Smooth muscle cell (in vitro differentiated cells): Measurements from ENCODE around the gene WDR83. TPM values are rescaled to one million over a fixed set of nuclear protein-coding genes. Genes with fewer than 3 reads are reported as not detected.
"Not testable (repeated sequence)": the region's sequence is repeated elsewhere in the genome, so short reads cannot be mapped to it uniquely, and the experiment has no call there.

ENCODE experiments used
- DNase-seq: peaks from one replicate; lab custom pipeline; 2025; ENCODE audit not compliant: unreplicated experiment; lab: John Stamatoyannopoulos, UW
- H2AFZ ChIP-seq: fragments of 200-600 bp; sonication (generic); 2 replicates; pipeline ENCODE4 v1.6.0; 2016; ENCODE audit warnings: antibody characterized with exemption, low read depth, mild to moderate bottlenecking
- H3F3A ChIP-seq: fragments of 200-600 bp; sonication (generic); 2 replicates; pipeline ENCODE4 v1.6.0; 2017; ENCODE audit warnings: antibody characterized with exemption, low read depth
- H3K27ac ChIP-seq: fragments of 200-600 bp; sonication (generic); 2 replicates; pipeline ENCODE4 v1.5.1; 2016; ENCODE audit warnings: low read depth, mild to moderate bottlenecking
- H3K27me3 ChIP-seq: fragments of 200-600 bp; sonication (generic); 2 replicates; pipeline ENCODE4 v1.6.1; 2016; ENCODE audit warnings: low read depth, mild to moderate bottlenecking
- H3K36me3 ChIP-seq: fragments of 200-600 bp; sonication (generic); 2 replicates; pipeline ENCODE4 v1.5.1; 2016; ENCODE audit warnings: low read depth
- H3K4me1 ChIP-seq: fragments of 200-600 bp; sonication (generic); 2 replicates; pipeline ENCODE4 v1.5.1; 2016; ENCODE audit warnings: low read depth
- H3K4me2 ChIP-seq: fragments of 200-600 bp; sonication (generic); 2 replicates; pipeline ENCODE4 v1.6.0; 2016; ENCODE audit warnings: mild to moderate bottlenecking
- H3K4me3 ChIP-seq: fragments of 200-600 bp; sonication (generic); 2 replicates; pipeline ENCODE4 v1.5.1; 2016; ENCODE audit warnings: mild to moderate bottlenecking
- H3K79me2 ChIP-seq: fragments of 200-600 bp; sonication (generic); 2 replicates; pipeline ENCODE4 v1.6.0; 2016; ENCODE audit warnings: low read depth, mild to moderate bottlenecking
- H3K9ac ChIP-seq: fragments of 200-600 bp; sonication (generic); 2 replicates; pipeline ENCODE4 v1.6.0; 2016; ENCODE audit warnings: low read depth
- H3K9me3 ChIP-seq: fragments of 200-600 bp; sonication (generic); replicated peaks from 2 replicates; pipeline ENCODE4 v1.5.1; 2016; ENCODE audit warnings: low read depth
- H4K20me1 ChIP-seq: fragments of 200-600 bp; sonication (generic); 2 replicates; pipeline ENCODE4 v1.6.0; 2016; ENCODE audit warnings: low read depth
- CTCF ChIP-seq: fragments of 200-600 bp; sonication (generic); IDR thresholded peaks from 2 replicates; pipeline ENCODE4 v1.5.1; 2017; ENCODE audit warnings: borderline replicate concordance, mild to moderate bottlenecking, antibody characterized with exemption; ENCODE audit not compliant: insufficient read depth, poor library complexity, severe bottlenecking
- WGBS: methylation state at CpG from one replicate; pipeline ENCODE4 v1.1.7; 2016; ENCODE audit warnings: low lambda C conversion rate; 5-methylcytosine and 5-hydroxymethylcytosine counted together
- polyA plus RNA-seq: library from polyadenylated mRNA; unstranded; fragments of >200 nt; fragmentation: Nextera tagmentation; extraction: Ambion mirVana; gene quantifications from 2 replicates; pipeline ENCODE4 v1.2.1, GENCODE V29; 2016
- total RNA-seq: library from RNA; depleted of rRNA; stranded (reverse); fragments of >200 nt; gene quantifications from 2 replicates; pipeline ENCODE4 v1.2.3, GENCODE V29; 2014

WDR83 gene
- total and polyA plus RNA-seq, 2 experiments from 2014 or later: 12.4 to 21.6 TPM

GRCh38 chr19:12641456-12641855 lies 25.2 kb upstream of the WDR83 start:
- Histone ChIP-seq H3K79me2 (no peaks in the 10 kb centered on the region), H3F3A (no peaks in the 10 kb centered on the region), H4K20me1 (no peaks in the 10 kb centered on the region), H3K9ac (no peak overlapping the region), H3K27ac (no peak overlapping the region), H3K4me3 (no peak overlapping the region), H3K9me3 (no peaks in the 10 kb centered on the region), H3K4me1 (peaks cover 4% of the 10 kb centered on the region), H2AFZ (no peak overlapping the region), H3K4me2 (no peak overlapping the region), H3K27me3 (no peaks in the 10 kb centered on the region), H3K36me3 (no peaks in the 10 kb centered on the region)
- TF ChIP-seq CTCF: no peak
- WGBS: 89% methylated on average over 13 of the region's 13 CpGs
- DNase-seq: no peak

GRCh38 chr19:12642506-12642905 lies 24.1 kb upstream of the WDR83 start:
- DNase-seq: no peak
- Histone ChIP-seq H3K27me3 (no peaks in the 10 kb centered on the region), H3F3A (no peaks in the 10 kb centered on the region), H3K36me3 (no peaks in the 10 kb centered on the region), H4K20me1 (no peaks in the 10 kb centered on the region), H3K27ac (no peak overlapping the region), H3K4me2 (no peak overlapping the region), H3K9ac (no peak overlapping the region), H3K79me2 (no peaks in the 10 kb centered on the region), H3K9me3 (no peaks in the 10 kb centered on the region), H3K4me3 (no peak overlapping the region), H2AFZ (no peak overlapping the region), H3K4me1 (peaks cover 4% of the 10 kb centered on the region)
- 97% methylated on average over 26 of the region's 26 CpGs for WGBS
- TF ChIP-seq CTCF: no peak

- H3K9ac ChIP-seq: not testable (repeated sequence)
These were observed 22.9 kb upstream of the WDR83 start for GRCh38 chr19:12643716-12644115.

GRCh38 chr19:12646551-12646950 lies 20.1 kb upstream of the WDR83 start:
- H4K20me1 ChIP-seq: no peaks in the 10 kb centered on the region
- WGBS: 94% methylated on average over 9 of the region's 10 CpGs

More at GRCh38 chr19:12643716-12644115, 22.9 kb upstream of the WDR83 start:
- H3K4me2 ChIP-seq, H3K79me2 ChIP-seq, H3F3A ChIP-seq, H2AFZ ChIP-seq, H3K4me3 ChIP-seq, DNase-seq, H3K4me1 ChIP-seq, H3K27me3 ChIP-seq, H3K9me3 ChIP-seq, H4K20me1 ChIP-seq, H3K36me3 ChIP-seq, H3K27ac ChIP-seq: not testable (repeated sequence)
- 97% methylated on average over 14 of the region's 14 CpGs for WGBS

More at GRCh38 chr19:12646551-12646950, 20.1 kb upstream of the WDR83 start:
- DNase-seq: no peak
- Histone ChIP-seq H3K36me3 (no peaks in the 10 kb centered on the region), H3K4me1 (no peaks in the 10 kb centered on the region), H3K4me2 (no peak overlapping the region), H3K79me2 (no peaks in the 10 kb centered on the region), H3K4me3 (no peak overlapping the region), H3K9me3 (no peaks in the 10 kb centered on the region), H3K27me3 (no peaks in the 10 kb centered on the region), H3K9ac (no peak overlapping the region), H3K27ac (no peak overlapping the region), H3F3A (no peaks in the 10 kb centered on the region), H2AFZ (no peak overlapping the region)
- no peak for TF ChIP-seq CTCF
